Cardiac muscle cell (in vitro differentiated cells and primary cell): ENCODE measurements around the gene PHF12. TPM values are rescaled to one million over a fixed set of nuclear protein-coding genes. Genes with fewer than 3 reads are reported as not detected.

ENCODE experiments used
- DNase-seq, 2 donors: peaks; one replicate each; pipeline versions ENCODE4 v3.0.0 to v3.0.0-alpha.2; 2010 to 2017; ENCODE audit warnings: low read depth in 1 of 2, low spot score in 1 of 2
- H3K27ac ChIP-seq: fragments of 200-600 bp; sonication (generic); 2 replicates; pipeline ENCODE4 v1.5.1; 2016
- H3K27me3 ChIP-seq: fragments of 200-600 bp; sonication (generic); 2 replicates; pipeline ENCODE4 v1.6.0; 2016; ENCODE audit warnings: control low read depth
- H3K36me3 ChIP-seq: fragments of 200-600 bp; sonication (generic); 2 replicates; pipeline ENCODE4 v1.5.1; 2016; ENCODE audit warnings: control low read depth
- H3K4me1 ChIP-seq: fragments of 200-600 bp; sonication (generic); 2 replicates; pipeline ENCODE4 v1.8.1; 2017; ENCODE audit warnings: low read depth, mild to moderate bottlenecking, mixed run types
- H3K4me3 ChIP-seq: fragments of 200-600 bp; sonication (generic); 2 replicates; pipeline ENCODE4 v1.5.1; 2016; ENCODE audit warnings: mild to moderate bottlenecking
- H3K9me3 ChIP-seq: fragments of 200-600 bp; sonication (generic); 2 replicates; pipeline ENCODE4 v1.5.1; 2017; ENCODE audit warnings: low read depth, mild to moderate bottlenecking, control low read depth
- polyA plus RNA-seq: library from polyadenylated mRNA; unstranded; fragments of >200 nt; fragmentation: Nextera tagmentation; extraction: Ambion mirVana; gene quantifications from 2 replicates; pipeline ENCODE4 v1.2.1, GENCODE V29; 2016
- total RNA-seq: library from RNA; depleted of rRNA; stranded (reverse); fragments of >200 nt; gene quantifications from 2 replicates; pipeline ENCODE4 v1.2.3, GENCODE V29; 2016
- TF ChIP-seq, protein P1 (sequence below): IDR thresholded peaks from 2 replicates; pipeline ENCODE4 v1.5.1; 2012; ENCODE audit warnings: low read depth, mild to moderate bottlenecking, low read length

The PHF12 gene
- total and polyA plus RNA-seq, 2 experiments from 2014 or later, result 17.9 to 45.6 TPM

DNA sequence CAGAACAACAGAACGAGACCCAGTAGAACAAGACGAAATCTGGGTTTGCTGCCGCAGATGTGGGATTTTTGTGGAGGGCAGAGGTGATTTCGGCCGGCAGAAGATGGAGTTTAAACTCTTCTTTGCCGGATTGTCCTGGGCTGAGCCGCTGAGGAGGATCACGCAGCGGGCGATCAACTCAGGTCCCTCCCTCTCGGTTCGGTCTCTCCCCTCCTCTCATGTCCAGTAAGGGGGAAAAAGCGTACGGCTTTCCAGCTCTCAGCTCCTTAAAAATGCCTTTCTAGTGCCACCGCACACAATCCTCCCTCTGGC, 2.5 kb downstream of the PHF12 start:
- TF ChIP-seq, protein P1, sequence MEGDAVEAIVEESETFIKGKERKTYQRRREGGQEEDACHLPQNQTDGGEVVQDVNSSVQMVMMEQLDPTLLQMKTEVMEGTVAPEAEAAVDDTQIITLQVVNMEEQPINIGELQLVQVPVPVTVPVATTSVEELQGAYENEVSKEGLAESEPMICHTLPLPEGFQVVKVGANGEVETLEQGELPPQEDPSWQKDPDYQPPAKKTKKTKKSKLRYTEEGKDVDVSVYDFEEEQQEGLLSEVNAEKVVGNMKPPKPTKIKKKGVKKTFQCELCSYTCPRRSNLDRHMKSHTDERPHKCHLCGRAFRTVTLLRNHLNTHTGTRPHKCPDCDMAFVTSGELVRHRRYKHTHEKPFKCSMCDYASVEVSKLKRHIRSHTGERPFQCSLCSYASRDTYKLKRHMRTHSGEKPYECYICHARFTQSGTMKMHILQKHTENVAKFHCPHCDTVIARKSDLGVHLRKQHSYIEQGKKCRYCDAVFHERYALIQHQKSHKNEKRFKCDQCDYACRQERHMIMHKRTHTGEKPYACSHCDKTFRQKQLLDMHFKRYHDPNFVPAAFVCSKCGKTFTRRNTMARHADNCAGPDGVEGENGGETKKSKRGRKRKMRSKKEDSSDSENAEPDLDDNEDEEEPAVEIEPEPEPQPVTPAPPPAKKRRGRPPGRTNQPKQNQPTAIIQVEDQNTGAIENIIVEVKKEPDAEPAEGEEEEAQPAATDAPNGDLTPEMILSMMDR, result no peak
- peak overlapping the region; percentile 90 for H3K27ac ChIP-seq
- DNase-seq, result no peak
- no peaks in the 10 kb centered on the region for H3K9me3 ChIP-seq
- peak overlapping the region; percentile 90 for H3K4me3 ChIP-seq
- H3K36me3 ChIP-seq, result no peaks in the 10 kb centered on the region
- peaks cover 12% of the 10 kb centered on the region for H3K4me1 ChIP-seq
- no peaks in the 10 kb centered on the region for H3K27me3 ChIP-seq

DNA sequence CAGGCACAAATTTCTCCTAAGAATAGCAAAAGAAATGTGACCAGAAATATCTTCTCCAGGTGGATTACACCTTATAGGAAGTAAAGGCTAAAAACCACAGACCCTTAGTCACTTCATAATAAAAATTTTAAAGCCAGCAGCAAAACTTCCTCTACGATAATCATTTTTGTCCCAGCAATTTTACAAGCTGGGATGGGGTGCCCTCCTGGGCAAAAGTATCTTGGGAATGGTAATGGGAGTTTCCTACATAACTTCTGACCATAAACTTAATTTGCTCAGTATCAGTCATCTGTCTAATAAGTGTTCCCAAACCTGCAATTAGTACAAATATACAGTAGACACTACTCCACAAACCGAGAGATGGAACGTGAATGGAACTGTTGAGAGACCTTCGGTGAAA, 3.0 kb downstream of the PHF12 start:
- Histone ChIP-seq H3K27ac (peak overlapping the region; percentile 90), H3K9me3 (no peaks in the 10 kb centered on the region), H3K36me3 (peaks cover 2% of the 10 kb centered on the region), H3K4me1 (peaks cover 12% of the 10 kb centered on the region), H3K27me3 (no peaks in the 10 kb centered on the region), H3K4me3 (peak overlapping the region; percentile 90)
- TF ChIP-seq, protein P1, result no peak
- DNase-seq, result no peak

DNA sequence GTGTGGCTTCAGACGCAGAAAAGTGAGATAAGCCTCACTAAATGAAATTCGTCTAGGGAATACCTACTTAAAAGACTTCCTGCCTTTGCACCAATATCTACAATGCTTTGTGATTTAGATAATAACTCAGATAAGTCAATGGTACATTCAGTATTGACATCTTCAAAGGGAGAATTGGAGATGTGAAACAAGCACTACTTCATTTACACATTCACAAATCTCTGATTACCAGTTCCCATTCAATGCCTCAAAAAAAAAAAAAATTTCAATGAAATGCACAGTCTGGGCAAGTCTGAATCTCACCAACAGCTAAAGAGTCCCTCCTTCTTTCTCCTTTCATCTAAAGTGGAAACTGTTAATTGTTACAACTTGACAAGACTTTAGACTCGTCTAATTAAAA, 3.7 kb downstream of the PHF12 start:
- TF ChIP-seq, protein P1, result no peak
- H3K36me3 ChIP-seq, result peaks cover 2% of the 10 kb centered on the region
- peaks cover 12% of the 10 kb centered on the region for H3K4me1 ChIP-seq
- H3K27me3 ChIP-seq, result no peaks in the 10 kb centered on the region
- no peaks in the 10 kb centered on the region for H3K9me3 ChIP-seq
- no peak for DNase-seq
- H3K27ac ChIP-seq, result peak overlapping the region; percentile 90
- no peak overlapping the region for H3K4me3 ChIP-seq

DNA sequence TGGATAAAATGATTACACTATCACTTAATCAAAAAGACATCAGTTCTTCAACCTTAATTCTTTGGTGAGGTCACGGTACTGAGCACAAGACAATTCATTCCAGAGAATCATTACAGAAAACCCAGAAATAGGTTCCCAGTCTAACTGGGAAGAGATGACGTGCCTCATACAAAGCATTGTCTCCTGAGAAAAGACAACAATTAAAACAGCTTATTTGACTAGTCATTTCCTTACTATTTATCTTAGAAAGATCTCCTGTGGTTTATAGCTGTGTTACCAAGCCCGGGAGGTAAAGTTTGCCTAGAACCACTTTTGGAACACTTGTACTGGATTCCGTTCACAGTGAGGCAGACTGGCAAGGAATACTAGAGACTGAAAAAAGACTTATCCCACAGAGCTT, 5.1 kb downstream of the PHF12 start:
- Histone ChIP-seq H3K4me3 (no peak overlapping the region), H3K27me3 (no peaks in the 10 kb centered on the region), H3K36me3 (peaks cover 6% of the 10 kb centered on the region), H3K4me1 (peaks cover 12% of the 10 kb centered on the region), H3K27ac (no peak overlapping the region), H3K9me3 (no peaks in the 10 kb centered on the region)
- peak in 1 of 2 donors; percentile 48 for DNase-seq
- TF ChIP-seq, protein P1, result no peak

DNA sequence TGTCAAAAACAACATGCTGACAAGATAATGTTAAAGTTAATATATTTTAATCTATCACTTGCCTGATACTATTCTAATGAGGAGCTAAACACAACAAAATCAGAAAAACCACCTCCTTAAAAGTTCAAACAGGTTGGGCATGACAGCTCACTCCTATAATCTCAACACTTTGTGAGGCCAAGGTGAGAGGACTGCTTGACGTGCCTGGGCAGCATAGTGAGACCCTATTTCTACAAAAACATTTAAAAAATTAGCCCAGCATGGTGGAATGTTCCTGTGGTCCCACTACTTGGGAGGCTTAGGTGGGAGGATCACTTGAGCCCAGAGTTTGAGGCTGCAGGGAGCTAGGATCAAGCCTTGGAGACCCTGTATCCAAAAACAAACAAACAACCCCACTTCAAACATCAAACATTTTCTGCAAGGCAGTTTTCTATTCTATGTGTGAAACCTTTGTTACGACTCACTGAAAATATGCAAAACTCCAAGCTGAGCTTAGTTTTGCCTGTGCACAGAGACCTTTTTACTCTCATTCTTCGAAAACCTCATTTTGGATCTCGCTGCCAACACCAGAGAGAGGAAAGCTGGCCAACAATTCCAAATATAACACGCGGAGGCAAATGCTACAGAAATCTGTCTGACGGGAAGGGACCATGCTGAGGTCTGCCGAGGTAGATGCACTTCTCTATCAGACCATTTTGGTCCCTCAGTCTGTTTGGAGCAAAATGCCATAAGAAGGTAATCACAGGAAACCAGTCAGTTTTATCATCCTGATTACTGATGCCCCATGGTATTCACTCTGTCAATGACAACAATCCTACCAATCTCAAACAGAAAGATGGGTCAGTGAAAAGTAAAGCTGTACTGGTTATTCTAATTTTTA, 6.2 kb downstream of the PHF12 start:
- H3K4me1 ChIP-seq, result peaks cover 12% of the 10 kb centered on the region
- no peaks in the 10 kb centered on the region for H3K27me3 ChIP-seq
- no peak overlapping the region for H3K4me3 ChIP-seq
- DNase-seq, result peak in 1 of 2 donors; percentile 27
- no peaks in the 10 kb centered on the region for H3K9me3 ChIP-seq
- peaks cover 8% of the 10 kb centered on the region for H3K36me3 ChIP-seq
- no peak overlapping the region for H3K27ac ChIP-seq
- TF ChIP-seq, protein P1, result no peak
